Measurements from ENCODE around the gene PDE4D. TPM values are rescaled to one million over a fixed set of nuclear protein-coding genes. Genes with fewer than 3 reads are reported as not detected.

PDE4D gene
- total RNA-seq, 1 experiment from 2014 or later: 3.3 TPM

DNA sequence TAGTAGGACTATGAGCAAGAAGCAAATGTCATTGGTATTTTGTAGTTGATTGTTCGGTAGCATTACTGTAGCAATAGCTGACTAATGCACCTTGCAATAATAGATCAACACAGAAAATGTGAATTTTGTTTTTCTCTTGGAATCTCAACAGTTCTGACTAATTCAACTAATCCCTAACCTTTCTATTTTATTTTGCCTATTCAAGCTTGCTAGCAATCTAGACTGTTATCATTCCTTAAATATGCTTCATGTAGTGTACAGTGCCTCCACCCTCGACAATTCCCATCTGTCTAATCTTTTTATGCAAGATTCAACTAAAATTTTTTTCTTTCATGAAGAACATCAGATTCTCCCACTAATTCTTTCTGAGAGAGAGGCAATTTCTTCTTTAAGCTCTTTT, 570.6 kb downstream of the PDE4D start (continued):
- TF ChIP-seq, protein P1, sequence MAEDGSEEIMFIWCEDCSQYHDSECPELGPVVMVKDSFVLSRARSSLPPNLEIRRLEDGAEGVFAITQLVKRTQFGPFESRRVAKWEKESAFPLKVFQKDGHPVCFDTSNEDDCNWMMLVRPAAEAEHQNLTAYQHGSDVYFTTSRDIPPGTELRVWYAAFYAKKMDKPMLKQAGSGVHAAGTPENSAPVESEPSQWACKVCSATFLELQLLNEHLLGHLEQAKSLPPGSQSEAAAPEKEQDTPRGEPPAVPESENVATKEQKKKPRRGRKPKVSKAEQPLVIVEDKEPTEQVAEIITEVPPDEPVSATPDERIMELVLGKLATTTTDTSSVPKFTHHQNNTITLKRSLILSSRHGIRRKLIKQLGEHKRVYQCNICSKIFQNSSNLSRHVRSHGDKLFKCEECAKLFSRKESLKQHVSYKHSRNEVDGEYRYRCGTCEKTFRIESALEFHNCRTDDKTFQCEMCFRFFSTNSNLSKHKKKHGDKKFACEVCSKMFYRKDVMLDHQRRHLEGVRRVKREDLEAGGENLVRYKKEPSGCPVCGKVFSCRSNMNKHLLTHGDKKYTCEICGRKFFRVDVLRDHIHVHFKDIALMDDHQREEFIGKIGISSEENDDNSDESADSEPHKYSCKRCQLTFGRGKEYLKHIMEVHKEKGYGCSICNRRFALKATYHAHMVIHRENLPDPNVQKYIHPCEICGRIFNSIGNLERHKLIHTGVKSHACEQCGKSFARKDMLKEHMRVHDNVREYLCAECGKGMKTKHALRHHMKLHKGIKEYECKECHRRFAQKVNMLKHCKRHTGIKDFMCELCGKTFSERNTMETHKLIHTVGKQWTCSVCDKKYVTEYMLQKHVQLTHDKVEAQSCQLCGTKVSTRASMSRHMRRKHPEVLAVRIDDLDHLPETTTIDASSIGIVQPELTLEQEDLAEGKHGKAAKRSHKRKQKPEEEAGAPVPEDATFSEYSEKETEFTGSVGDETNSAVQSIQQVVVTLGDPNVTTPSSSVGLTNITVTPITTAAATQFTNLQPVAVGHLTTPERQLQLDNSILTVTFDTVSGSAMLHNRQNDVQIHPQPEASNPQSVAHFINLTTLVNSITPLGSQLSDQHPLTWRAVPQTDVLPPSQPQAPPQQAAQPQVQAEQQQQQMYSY (CRISPR knock-in tag; IDR thresholded peaks at IDR 0.05): no peak
- TF ChIP-seq, protein P2, sequence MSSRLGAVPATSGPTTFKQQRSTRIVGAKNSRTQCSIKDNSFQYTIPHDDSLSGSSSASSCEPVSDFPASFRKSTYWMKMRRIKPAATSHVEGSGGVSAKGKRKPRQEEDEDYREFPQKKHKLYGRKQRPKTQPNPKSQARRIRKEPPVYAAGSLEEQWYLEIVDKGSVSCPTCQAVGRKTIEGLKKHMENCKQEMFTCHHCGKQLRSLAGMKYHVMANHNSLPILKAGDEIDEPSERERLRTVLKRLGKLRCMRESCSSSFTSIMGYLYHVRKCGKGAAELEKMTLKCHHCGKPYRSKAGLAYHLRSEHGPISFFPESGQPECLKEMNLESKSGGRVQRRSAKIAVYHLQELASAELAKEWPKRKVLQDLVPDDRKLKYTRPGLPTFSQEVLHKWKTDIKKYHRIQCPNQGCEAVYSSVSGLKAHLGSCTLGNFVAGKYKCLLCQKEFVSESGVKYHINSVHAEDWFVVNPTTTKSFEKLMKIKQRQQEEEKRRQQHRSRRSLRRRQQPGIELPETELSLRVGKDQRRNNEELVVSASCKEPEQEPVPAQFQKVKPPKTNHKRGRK (CRISPR knock-in tag; IDR thresholded peaks at IDR 0.05; ENCODE audit: borderline replicate concordance): no peak
- TF ChIP-seq GABPB1 (CRISPR knock-in tag; IDR thresholded peaks at IDR 0.05) (no peak), MYBL2 (CRISPR knock-in tag; IDR thresholded peaks at IDR 0.05) (no peak)

DNA sequence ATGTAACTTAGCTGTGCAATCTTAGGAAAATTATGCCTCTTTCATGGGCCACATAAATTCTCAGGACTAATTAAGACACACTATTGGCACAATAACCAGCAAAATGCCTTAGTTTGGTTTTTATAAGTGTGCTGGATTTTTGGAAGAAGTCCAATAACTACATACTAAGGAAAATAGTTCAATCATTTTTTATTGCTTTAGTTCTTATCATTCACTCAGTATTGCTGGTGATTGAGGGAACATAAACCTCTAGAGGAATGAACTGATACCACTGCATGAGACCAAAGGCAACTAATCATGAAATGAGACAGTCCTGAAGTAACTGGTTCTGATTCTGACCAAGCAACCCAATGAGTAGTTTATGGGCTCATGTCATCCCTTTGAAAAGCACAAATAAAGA, 571.5 kb downstream of the PDE4D start:
- no peak for ATAC-seq
- H3K4me3 Mint-ChIP-seq: no peak overlapping the region
- no peaks in the 10 kb centered on the region for H3K9me3 Mint-ChIP-seq
- CTCF ChIA-PET: no interaction called here
- H3K27me3 Mint-ChIP-seq (ENCODE audit: low read depth): no peaks in the 10 kb centered on the region; the same call in 1 of the 2 replicates
- H3K27ac Mint-ChIP-seq: no peak overlapping the region
- POLR2A ChIA-PET: no interaction called here
- no peak for DNase-seq (ENCODE audit: low spot score)
- TF ChIP-seq SP1 (CRISPR knock-in tag; conservative IDR thresholded peaks at IDR 0.05): no peak
- no peak for TF ChIP-seq ETV6 (CRISPR knock-in tag; IDR thresholded peaks at IDR 0.05)
- no peak for TF ChIP-seq ATF1 (CRISPR knock-in tag; IDR thresholded peaks at IDR 0.05)
- no peak for TF ChIP-seq ZBTB21 (CRISPR knock-in tag; IDR thresholded peaks at IDR 0.05; ENCODE audit: borderline replicate concordance)
- TF ChIP-seq NR3C1 (CRISPR knock-in tag; conservative IDR thresholded peaks at IDR 0.05; ENCODE audit: low read depth): no peak
- TF ChIP-seq ZNF396 (CRISPR knock-in tag; IDR thresholded peaks at IDR 0.05; ENCODE audit: borderline replicate concordance): no peak
- TF ChIP-seq, protein P3, sequence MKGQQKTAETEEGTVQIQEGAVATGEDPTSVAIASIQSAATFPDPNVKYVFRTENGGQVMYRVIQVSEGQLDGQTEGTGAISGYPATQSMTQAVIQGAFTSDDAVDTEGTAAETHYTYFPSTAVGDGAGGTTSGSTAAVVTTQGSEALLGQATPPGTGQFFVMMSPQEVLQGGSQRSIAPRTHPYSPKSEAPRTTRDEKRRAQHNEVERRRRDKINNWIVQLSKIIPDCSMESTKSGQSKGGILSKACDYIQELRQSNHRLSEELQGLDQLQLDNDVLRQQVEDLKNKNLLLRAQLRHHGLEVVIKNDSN (CRISPR knock-in tag; IDR thresholded peaks at IDR 0.05): no peak
- TF ChIP-seq TEAD1 (CRISPR knock-in tag; IDR thresholded peaks at IDR 0.05): no peak
- TF ChIP-seq SMAD3 (CRISPR knock-in tag; IDR thresholded peaks at IDR 0.05; ENCODE audit: borderline replicate concordance): no peak
- no peak for TF ChIP-seq JAZF1 (CRISPR knock-in tag; IDR thresholded peaks at IDR 0.05)
- no peak for TF ChIP-seq ZNF138 (CRISPR knock-in tag; conservative IDR thresholded peaks at IDR 0.05)
- TF ChIP-seq MXD4 (CRISPR knock-in tag; IDR thresholded peaks at IDR 0.05; ENCODE audit: borderline replicate concordance): no peak
- no peak for TF ChIP-seq GTF2I (CRISPR knock-in tag; conservative IDR thresholded peaks at IDR 0.05)
- H3K4me1 Mint-ChIP-seq: peaks cover 12% of the 10 kb centered on the region
- H3K36me3 Mint-ChIP-seq: no peaks in the 10 kb centered on the region

DNA sequence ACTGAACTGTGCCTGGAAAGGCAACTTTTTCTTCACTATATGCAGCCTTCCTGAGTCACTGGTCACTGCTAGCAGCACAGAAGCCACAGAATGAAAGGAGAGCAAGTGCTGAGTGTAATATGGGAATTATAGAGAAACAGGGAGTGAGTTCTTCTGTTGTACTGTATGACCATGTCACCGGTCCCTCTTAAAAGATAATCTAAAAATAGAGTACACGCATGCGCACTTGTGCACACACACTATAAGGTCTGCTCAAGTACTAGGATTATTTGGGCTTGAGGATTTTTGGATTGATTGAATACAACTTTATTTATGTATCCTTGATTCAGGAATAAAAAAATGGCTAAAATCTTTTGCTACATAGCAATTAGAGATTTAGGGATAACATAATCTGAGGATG, 571.9 kb downstream of the PDE4D start:
- Mint-ChIP-seq H3K36me3 (no peaks in the 10 kb centered on the region), H3K27me3 (ENCODE audit: low read depth) (no peaks in the 10 kb centered on the region; the same call in 1 of the 2 replicates), H3K27ac (no peak overlapping the region), H3K9me3 (no peaks in the 10 kb centered on the region), H3K4me3 (no peak overlapping the region), H3K4me1 (peaks cover 16% of the 10 kb centered on the region)
- DNase-seq (ENCODE audit: low spot score): no peak
- POLR2A ChIA-PET: no interaction called here
- CTCF ChIA-PET: no interaction called here
- ATAC-seq: no peak
- TF ChIP-seq ZNF317 (CRISPR knock-in tag; IDR thresholded peaks at IDR 0.05; ENCODE audit: borderline replicate concordance, low read depth) (no peak), ESRRA (CRISPR knock-in tag; IDR thresholded peaks at IDR 0.05; ENCODE audit: borderline replicate concordance) (no peak), FOXK1 (CRISPR knock-in tag; IDR thresholded peaks at IDR 0.05) (no peak), NR3C1 (CRISPR knock-in tag; conservative IDR thresholded peaks at IDR 0.05; ENCODE audit: low read depth) (no peak), NFYB (CRISPR knock-in tag; conservative IDR thresholded peaks at IDR 0.05; ENCODE audit: low read depth) (no peak), TP53 (CRISPR knock-in tag; IDR thresholded peaks at IDR 0.05) (no peak)
- TF ChIP-seq, protein P4, sequence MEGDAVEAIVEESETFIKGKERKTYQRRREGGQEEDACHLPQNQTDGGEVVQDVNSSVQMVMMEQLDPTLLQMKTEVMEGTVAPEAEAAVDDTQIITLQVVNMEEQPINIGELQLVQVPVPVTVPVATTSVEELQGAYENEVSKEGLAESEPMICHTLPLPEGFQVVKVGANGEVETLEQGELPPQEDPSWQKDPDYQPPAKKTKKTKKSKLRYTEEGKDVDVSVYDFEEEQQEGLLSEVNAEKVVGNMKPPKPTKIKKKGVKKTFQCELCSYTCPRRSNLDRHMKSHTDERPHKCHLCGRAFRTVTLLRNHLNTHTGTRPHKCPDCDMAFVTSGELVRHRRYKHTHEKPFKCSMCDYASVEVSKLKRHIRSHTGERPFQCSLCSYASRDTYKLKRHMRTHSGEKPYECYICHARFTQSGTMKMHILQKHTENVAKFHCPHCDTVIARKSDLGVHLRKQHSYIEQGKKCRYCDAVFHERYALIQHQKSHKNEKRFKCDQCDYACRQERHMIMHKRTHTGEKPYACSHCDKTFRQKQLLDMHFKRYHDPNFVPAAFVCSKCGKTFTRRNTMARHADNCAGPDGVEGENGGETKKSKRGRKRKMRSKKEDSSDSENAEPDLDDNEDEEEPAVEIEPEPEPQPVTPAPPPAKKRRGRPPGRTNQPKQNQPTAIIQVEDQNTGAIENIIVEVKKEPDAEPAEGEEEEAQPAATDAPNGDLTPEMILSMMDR (IDR thresholded peaks at IDR 0.05): no peak
- TF ChIP-seq, protein P5, sequence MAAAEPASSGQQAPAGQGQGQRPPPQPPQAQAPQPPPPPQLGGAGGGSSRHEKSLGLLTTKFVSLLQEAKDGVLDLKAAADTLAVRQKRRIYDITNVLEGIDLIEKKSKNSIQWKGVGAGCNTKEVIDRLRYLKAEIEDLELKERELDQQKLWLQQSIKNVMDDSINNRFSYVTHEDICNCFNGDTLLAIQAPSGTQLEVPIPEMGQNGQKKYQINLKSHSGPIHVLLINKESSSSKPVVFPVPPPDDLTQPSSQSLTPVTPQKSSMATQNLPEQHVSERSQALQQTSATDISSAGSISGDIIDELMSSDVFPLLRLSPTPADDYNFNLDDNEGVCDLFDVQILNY (CRISPR knock-in tag; IDR thresholded peaks at IDR 0.05): no peak
- TF ChIP-seq, protein P6, sequence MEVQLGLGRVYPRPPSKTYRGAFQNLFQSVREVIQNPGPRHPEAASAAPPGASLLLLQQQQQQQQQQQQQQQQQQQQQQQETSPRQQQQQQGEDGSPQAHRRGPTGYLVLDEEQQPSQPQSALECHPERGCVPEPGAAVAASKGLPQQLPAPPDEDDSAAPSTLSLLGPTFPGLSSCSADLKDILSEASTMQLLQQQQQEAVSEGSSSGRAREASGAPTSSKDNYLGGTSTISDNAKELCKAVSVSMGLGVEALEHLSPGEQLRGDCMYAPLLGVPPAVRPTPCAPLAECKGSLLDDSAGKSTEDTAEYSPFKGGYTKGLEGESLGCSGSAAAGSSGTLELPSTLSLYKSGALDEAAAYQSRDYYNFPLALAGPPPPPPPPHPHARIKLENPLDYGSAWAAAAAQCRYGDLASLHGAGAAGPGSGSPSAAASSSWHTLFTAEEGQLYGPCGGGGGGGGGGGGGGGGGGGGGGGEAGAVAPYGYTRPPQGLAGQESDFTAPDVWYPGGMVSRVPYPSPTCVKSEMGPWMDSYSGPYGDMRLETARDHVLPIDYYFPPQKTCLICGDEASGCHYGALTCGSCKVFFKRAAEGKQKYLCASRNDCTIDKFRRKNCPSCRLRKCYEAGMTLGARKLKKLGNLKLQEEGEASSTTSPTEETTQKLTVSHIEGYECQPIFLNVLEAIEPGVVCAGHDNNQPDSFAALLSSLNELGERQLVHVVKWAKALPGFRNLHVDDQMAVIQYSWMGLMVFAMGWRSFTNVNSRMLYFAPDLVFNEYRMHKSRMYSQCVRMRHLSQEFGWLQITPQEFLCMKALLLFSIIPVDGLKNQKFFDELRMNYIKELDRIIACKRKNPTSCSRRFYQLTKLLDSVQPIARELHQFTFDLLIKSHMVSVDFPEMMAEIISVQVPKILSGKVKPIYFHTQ (CRISPR knock-in tag; IDR thresholded peaks at IDR 0.05): no peak
